Lower leg skin (tissue), 4 donors: ENCODE measurements around the gene PACRGL. TPM values are rescaled to one million over a fixed set of nuclear protein-coding genes. Genes with fewer than 3 reads are reported as not detected.
A peak's percentile ranks its signal among the peaks of the same experiment; 100 is the strongest.

Experiments used
- DNase-seq, 2 donors: peaks; one replicate each; pipeline ENCODE4 v3.0.0-alpha.2; 2019; ENCODE audit warnings: low spot score in 2 of 2
- H3K4me3 ChIP-seq: fragments of 200-600 bp; sonication (generic); 2 replicates; pipeline ENCODE4 v1.5.1; 2017; ENCODE audit warnings: mild to moderate bottlenecking, low read depth; ENCODE audit not compliant: poor library complexity, severe bottlenecking
- CTCF ChIP-seq, 3 donors: fragments of 450-650 bp; IDR thresholded peaks; one replicate each; pipeline ENCODE4 v1.5.1; 2016; ENCODE audit warnings: antibody characterized with exemption in 3 of 3, mild to moderate bottlenecking in 3 of 3, moderate library complexity in 2 of 3
- POLR2A ChIP-seq, 2 donors: fragments of 450-650 bp; IDR thresholded peaks; one replicate each; pipeline ENCODE4 v1.6.1; 2016 to 2017; ENCODE audit warnings: antibody characterized with exemption in 2 of 2, mild to moderate bottlenecking in 1 of 2, moderate library complexity in 1 of 2
- WGBS, 2 donors: methylation state at CpG; one replicate each; pipeline ENCODE4 v1.1.5; 2018; 5-methylcytosine and 5-hydroxymethylcytosine counted together
- intact Hi-C: fragments of 100-400 bp; cut with DNase I; formaldehyde crosslinking; loops from one replicate; pipeline ENCODE4 v1.15.0; 2023; ENCODE audit warnings: low total_unique reads
- total RNA-seq, 4 donors: library from RNA; depleted of rRNA; stranded (reverse); fragments of >200 nt; gene quantifications; one replicate each; pipeline ENCODE4 v1.1.0, GENCODE V29; 2016

The PACRGL gene
- total RNA-seq, result 10 to 100 TPM; 15.6 to 27.7 (median 23.3) TPM

GRCh38 chr4:20700007-20700761 is at the start of gene PACRGL:
Gene PACRGL, plus strand, starts transcription at chr4:20700458. Its CDS starts 4,024 bp downstream, at chr4:20704482.
- H3K4me3 ChIP-seq, result peak within 1 kb of the TSS; percentile 57
- 0 to 1% methylated on average over 43 to 49 of the region's 60 CpGs for WGBS, 2 donors
- TF ChIP-seq CTCF (IDR thresholded peaks at IDR 0.05) (no peak), POLR2A (IDR thresholded peaks at IDR 0.05) (no peak)
- intact Hi-C loops, result no loop called here
- peak; percentile 90 to 98 for DNase-seq

GRCh38 chr4:20652226-20652885 is 47.9 kb upstream of the PACRGL start:
- intact Hi-C loops, result no loop called here
- no peak for DNase-seq
- TF ChIP-seq CTCF (IDR thresholded peaks at IDR 0.05) (no peak), POLR2A (IDR thresholded peaks at IDR 0.05) (no peak)
- 52 to 61% methylated on average over 1 of the region's 1 CpG for WGBS, 2 donors
- no peak overlapping the region for H3K4me3 ChIP-seq

- H3K4me3 ChIP-seq, result no peak overlapping the region
- TF ChIP-seq CTCF (IDR thresholded peaks at IDR 0.05) (no peak), POLR2A (IDR thresholded peaks at IDR 0.05) (no peak)
- DNase-seq, result no peak
- intact Hi-C loops, result no loop called here
- WGBS, 2 donors, result 44 to 53% methylated on average over 4 of the region's 4 CpGs
Measured at GRCh38 chr4:20658456-20658855, 41.8 kb upstream of the PACRGL start.

GRCh38 chr4:20662851-20663250 is 37.4 kb upstream of the PACRGL start:
- DNase-seq, result no peak
- 0 to 81% methylated on average over 1 of the region's 1 CpG for WGBS, 2 donors
- intact Hi-C loops, result no loop called here
- H3K4me3 ChIP-seq, result no peak overlapping the region
- TF ChIP-seq CTCF (IDR thresholded peaks at IDR 0.05) (no peak), POLR2A (IDR thresholded peaks at IDR 0.05) (no peak)

- intact Hi-C loops, result no loop called here
- no peak for DNase-seq
- TF ChIP-seq CTCF (IDR thresholded peaks at IDR 0.05) (no peak), POLR2A (IDR thresholded peaks at IDR 0.05) (no peak)
- no peak overlapping the region for H3K4me3 ChIP-seq
- WGBS, 2 donors, result 67 to 70% methylated on average over 4 of the region's 4 CpGs
Measured at GRCh38 chr4:20666012-20666860, 34.0 kb upstream of the PACRGL start.
